GM19328 (cell line): ENCODE data around the gene LRRC8D.
"Not testable (repeated sequence)": the region's sequence is repeated elsewhere in the genome, so short reads cannot be mapped to it uniquely, and the experiment has no call there.

Source experiments
- ATAC-seq: cut with Tn5 transposase; IDR thresholded peaks from one replicate; pipeline ENCODE4 v1.9.1; 2021; ENCODE audit warnings: mild to moderate bottlenecking, moderate library complexity; ENCODE audit not compliant: unreplicated experiment

Gene LRRC8D

GRCh38 chr1:89982846-89983245 is 162.0 kb downstream of the LRRC8D start:
- not testable (repeated sequence) for ATAC-seq

GRCh38 chr1:89984564-89985116 is 163.8 kb downstream of the LRRC8D start:
- not testable (repeated sequence) for ATAC-seq

- ATAC-seq: no peak
Measured at GRCh38 chr1:89986020-89986419, 165.2 kb downstream of the LRRC8D start.
